Esophagus squamous epithelium (tissue), 5 donors: Measurements from ENCODE around the gene CNPPD1. TPM values are rescaled to one million over a fixed set of nuclear protein-coding genes. Genes with fewer than 3 reads are reported as not detected.
A peak's percentile ranks its signal among the peaks of the same experiment; 100 is the strongest.

Experiments used
- DNase-seq: peaks from one replicate; lab custom pipeline; 2025; lab: John Stamatoyannopoulos, UW
- H3K27ac ChIP-seq, 4 donors: fragments of 200-600 bp; sonication (generic); one replicate each; pipeline ENCODE4 v1.5.1; 2016 to 2019; ENCODE audit warnings: mild to moderate bottlenecking in 1 of 4
- H3K27me3 ChIP-seq, 4 donors: fragments of 200-600 bp; sonication (generic); 1 replicate in 3 of 4; 2 replicates in 1 of 4; pipeline versions ENCODE4 v1.5.1 to v1.6.0; 2017 to 2021; ENCODE audit warnings: antibody characterized with exemption in 1 of 4
- H3K36me3 ChIP-seq, 3 donors: fragments of 200-600 bp; sonication (generic); one replicate each; pipeline ENCODE4 v1.5.1; 2016 to 2019
- H3K4me1 ChIP-seq, 3 donors: fragments of 200-600 bp; sonication (generic); one replicate each; pipeline ENCODE4 v1.5.1; 2017 to 2019
- H3K4me3 ChIP-seq, 4 donors: fragments of 200-600 bp; sonication (generic); 1 replicate in 3 of 4; 2 replicates in 1 of 4; pipeline ENCODE4 v1.5.1; 2016 to 2019; ENCODE audit warnings: mild to moderate bottlenecking in 2 of 4, moderate library complexity in 1 of 4
- H3K9me3 ChIP-seq, 3 donors: fragments of 200-600 bp; sonication (generic); one replicate each; pipeline ENCODE4 v1.5.1; 2016 to 2019
- POLR2A ChIP-seq, 4 donors: fragments of 450-650 bp; IDR thresholded peaks; one replicate each; pipeline ENCODE4 v1.6.1; 2017; ENCODE audit warnings: antibody characterized with exemption in 4 of 4, mild to moderate bottlenecking in 4 of 4, moderate library complexity in 3 of 4
- WGBS, 2 donors: methylation state at CpG; one replicate each; pipeline ENCODE4 v1.1.5; 2018; 5-methylcytosine and 5-hydroxymethylcytosine counted together
- intact Hi-C: fragments of 100-400 bp; cut with DNase I; formaldehyde crosslinking; loops from one replicate; pipeline ENCODE4 v1.15.0; 2022
- total RNA-seq, 4 donors: library from RNA; depleted of rRNA; stranded (reverse); fragments of >200 nt; gene quantifications; one replicate each; pipeline ENCODE4 v1.1.0, GENCODE V29; 2016
- TF ChIP-seq, protein P1 (sequence below), 6 experiments: fragments of 450-650 bp in 4 of 6; fragments of 200-600 bp in 2 of 6; sonication (generic) in 2 of 6; IDR thresholded peaks; one replicate each; pipeline ENCODE4 v1.5.1; 2016 to 2019; ENCODE audit warnings: antibody characterized with exemption in 6 of 6, mild to moderate bottlenecking in 4 of 6, moderate library complexity in 4 of 6
- donor health status: DM: yes; HTN: yes; CAD: no.

CNPPD1 gene
- total RNA-seq, 4 donors from 2014 or later: 35.3 to 49.8 (median 42.0) TPM

DNA sequence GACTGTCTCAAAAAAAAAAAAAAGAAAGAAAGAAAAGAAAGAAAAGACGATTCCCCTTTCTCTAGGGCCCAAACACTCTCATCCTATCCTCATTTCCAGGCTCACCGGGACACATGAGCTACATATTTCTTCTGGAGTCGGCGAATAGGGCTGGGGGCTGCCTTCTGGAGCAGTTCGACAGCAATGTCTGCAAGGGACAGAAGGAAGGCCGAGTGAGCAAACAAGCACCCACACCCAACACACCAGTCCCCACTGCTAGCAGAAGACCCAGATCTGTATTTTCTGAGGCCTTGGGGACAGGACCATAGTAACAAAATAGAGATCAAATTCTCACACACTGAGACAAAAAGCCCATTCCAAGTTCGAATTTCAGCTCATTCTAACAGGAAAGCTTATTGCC, 1.2 kb downstream of the CNPPD1 start:
- Histone ChIP-seq H3K4me3 (peak overlapping the region in 3 of 4 donors; percentile 86 to 100 (median 99)), H3K27me3 (no peaks in the 10 kb centered on the region), H3K9me3 (no peaks in the 10 kb centered on the region), H3K36me3 (peaks cover 11 to 54% (median 28%) of the 10 kb centered on the region in 3 donors), H3K27ac (peak overlapping the region; percentile 98 to 100 (median 98)), H3K4me1 (peaks cover 10 to 72% (median 40%) of the 10 kb centered on the region in 3 donors)
- intact Hi-C loops: no loop called here
- TF ChIP-seq POLR2A (IDR thresholded peaks at IDR 0.05): no peak
- TF ChIP-seq, protein P1, sequence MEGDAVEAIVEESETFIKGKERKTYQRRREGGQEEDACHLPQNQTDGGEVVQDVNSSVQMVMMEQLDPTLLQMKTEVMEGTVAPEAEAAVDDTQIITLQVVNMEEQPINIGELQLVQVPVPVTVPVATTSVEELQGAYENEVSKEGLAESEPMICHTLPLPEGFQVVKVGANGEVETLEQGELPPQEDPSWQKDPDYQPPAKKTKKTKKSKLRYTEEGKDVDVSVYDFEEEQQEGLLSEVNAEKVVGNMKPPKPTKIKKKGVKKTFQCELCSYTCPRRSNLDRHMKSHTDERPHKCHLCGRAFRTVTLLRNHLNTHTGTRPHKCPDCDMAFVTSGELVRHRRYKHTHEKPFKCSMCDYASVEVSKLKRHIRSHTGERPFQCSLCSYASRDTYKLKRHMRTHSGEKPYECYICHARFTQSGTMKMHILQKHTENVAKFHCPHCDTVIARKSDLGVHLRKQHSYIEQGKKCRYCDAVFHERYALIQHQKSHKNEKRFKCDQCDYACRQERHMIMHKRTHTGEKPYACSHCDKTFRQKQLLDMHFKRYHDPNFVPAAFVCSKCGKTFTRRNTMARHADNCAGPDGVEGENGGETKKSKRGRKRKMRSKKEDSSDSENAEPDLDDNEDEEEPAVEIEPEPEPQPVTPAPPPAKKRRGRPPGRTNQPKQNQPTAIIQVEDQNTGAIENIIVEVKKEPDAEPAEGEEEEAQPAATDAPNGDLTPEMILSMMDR (IDR thresholded peaks at IDR 0.05): no peak
- DNase-seq: no peak
- 76 to 84% methylated on average over 7 of the region's 7 CpGs for WGBS, 2 donors

GRCh38 chr2:219174801-219175200, 1.9 kb downstream of the CNPPD1 start:
- intact Hi-C loops: no loop called here
- Histone ChIP-seq H3K4me1 (peaks cover 10 to 66% (median 39%) of the 10 kb centered on the region in 3 donors), H3K27ac (no peak overlapping the region), H3K4me3 (no peak overlapping the region), H3K9me3 (no peaks in the 10 kb centered on the region), H3K27me3 (no peaks in the 10 kb centered on the region), H3K36me3 (peaks cover 6 to 47% (median 26%) of the 10 kb centered on the region in 3 donors)
- 81 to 91% methylated on average over 7 of the region's 7 CpGs for WGBS, 2 donors
- DNase-seq: no peak
- TF ChIP-seq POLR2A (IDR thresholded peaks at IDR 0.05): no peak
- TF ChIP-seq, protein P1 (IDR thresholded peaks at IDR 0.05): no peak

DNA sequence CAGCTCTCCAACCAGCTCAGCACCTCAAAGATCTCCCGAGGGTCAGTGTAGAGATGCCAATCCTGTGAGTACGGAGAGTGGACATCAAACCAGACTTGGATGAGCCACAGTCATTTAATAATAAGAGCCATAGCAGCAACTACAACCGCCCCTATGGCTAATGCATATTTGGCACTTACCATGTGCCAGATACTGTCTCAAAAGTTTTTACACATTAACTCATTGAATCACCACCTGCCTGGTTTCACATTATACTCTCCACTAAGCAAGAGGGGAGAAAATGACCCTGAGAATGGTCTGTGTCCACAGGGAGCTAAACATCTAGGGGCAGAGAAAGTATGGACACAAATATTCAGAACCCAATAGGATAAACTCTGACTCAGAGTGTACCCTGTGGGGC, 2.6 kb downstream of the CNPPD1 start:
- intact Hi-C loops: no loop called here

DNA sequence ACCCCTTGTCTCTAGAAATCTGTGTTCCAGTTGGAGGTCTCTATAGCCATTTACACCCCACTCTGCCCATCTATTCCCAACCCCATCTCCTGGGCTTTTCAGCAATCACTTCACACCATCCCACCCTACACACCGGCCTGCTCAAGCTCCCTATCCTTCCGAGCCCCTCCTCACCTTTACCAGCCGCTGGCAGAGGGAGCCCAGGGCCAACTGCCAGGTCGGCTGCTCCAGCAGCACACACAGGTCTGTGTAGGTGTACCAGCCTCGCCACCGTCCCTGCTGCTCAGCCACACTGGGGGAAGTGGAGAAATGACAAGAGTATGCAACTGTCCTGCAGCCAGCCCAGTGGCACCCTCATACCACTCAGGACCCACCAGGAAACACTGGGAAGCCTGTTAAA, 3.5 kb downstream of the CNPPD1 start:
- WGBS, 2 donors: 91 to 94% methylated on average over 4 to 6 of the region's 6 CpGs
- Histone ChIP-seq H3K27me3 (no peaks in the 10 kb centered on the region), H3K36me3 (peaks cover 6 to 43% (median 26%) of the 10 kb centered on the region in 3 donors), H3K4me3 (no peak overlapping the region), H3K9me3 (no peaks in the 10 kb centered on the region), H3K27ac (no peak overlapping the region), H3K4me1 (peaks cover 0 to 51% (median 28%) of the 10 kb centered on the region in 3 donors)
- intact Hi-C loops: no loop called here
- TF ChIP-seq POLR2A (IDR thresholded peaks at IDR 0.05): no peak
- TF ChIP-seq, protein P1 (IDR thresholded peaks at IDR 0.05): no peak
- DNase-seq: no peak

More for the DNA sequence above, 2.6 kb downstream of the CNPPD1 start:
- Histone ChIP-seq H3K27me3 (no peaks in the 10 kb centered on the region), H3K9me3 (no peaks in the 10 kb centered on the region), H3K36me3 (peaks cover 6 to 43% (median 26%) of the 10 kb centered on the region in 3 donors), H3K27ac (no peak overlapping the region), H3K4me3 (no peak overlapping the region), H3K4me1 (peaks cover 5 to 59% (median 33%) of the 10 kb centered on the region in 3 donors)
- TF ChIP-seq, protein P1 (IDR thresholded peaks at IDR 0.05): no peak
- no peak for TF ChIP-seq POLR2A (IDR thresholded peaks at IDR 0.05)
- no peak for DNase-seq
- 77 to 80% methylated on average over 1 to 3 of the region's 3 CpGs for WGBS, 2 donors

DNA sequence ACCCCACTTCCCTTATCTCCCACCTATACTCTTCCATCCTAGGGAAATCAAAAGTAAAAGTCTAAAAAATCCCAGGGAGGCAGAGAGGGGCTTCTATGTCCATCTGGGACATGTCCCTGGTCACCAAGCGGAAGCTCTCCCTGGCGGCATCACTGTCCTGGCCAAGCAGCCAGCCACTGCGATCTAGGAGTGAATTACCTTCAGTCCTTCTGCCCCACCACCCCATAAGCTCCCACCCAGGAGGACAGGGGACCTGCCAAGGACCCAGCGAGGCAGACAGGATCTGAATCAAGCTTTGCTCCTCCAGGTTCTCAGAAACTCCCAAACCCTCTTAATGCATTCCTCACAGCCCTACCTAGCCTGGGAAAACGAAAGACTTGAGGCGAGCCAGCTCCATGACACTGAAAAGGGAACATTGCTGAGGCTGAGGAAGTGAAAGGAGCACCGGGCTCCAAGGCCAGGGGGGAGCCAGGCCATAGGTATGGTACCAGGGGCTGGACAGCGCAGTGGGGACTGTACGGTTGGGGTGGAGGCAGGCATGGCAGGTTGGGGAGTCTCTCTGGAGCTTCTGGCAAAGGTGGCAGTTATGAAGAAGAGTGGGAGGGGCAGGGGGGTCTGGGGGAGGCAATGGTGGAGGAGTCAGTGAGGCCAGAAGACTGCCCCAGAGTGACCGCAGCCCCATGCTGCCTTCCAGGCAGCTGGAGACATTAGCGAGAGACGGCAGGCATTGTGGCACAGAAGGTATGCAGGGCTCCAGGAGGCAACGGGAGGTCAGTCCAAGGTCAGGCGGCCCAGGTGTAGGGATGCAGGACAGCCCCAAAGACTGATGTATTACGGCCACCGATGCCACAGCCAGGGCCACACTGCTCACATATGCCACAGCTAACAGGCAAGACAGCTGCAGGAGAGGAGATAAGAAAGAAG, 4.2 kb downstream of the CNPPD1 start:
- Histone ChIP-seq H3K27ac (peak overlapping the region; percentile 50 to 73 (median 64)), H3K36me3 (peaks cover 6 to 43% (median 26%) of the 10 kb centered on the region in 3 donors), H3K4me3 (no peak overlapping the region), H3K9me3 (no peaks in the 10 kb centered on the region), H3K4me1 (peaks cover 0 to 51% (median 28%) of the 10 kb centered on the region in 3 donors), H3K27me3 (no peaks in the 10 kb centered on the region)
- intact Hi-C loops: no loop called here
- WGBS, 2 donors: 85 to 90% methylated on average over 12 to 16 of the region's 16 CpGs
- no peak for DNase-seq
- TF ChIP-seq, protein P1 (IDR thresholded peaks at IDR 0.05): no peak
- no peak for TF ChIP-seq POLR2A (IDR thresholded peaks at IDR 0.05)
